ENCODE data around the gene UNC80. TPM values are rescaled to one million over a fixed set of nuclear protein-coding genes. Genes with fewer than 3 reads are reported as not detected.

Gene UNC80
- total RNA-seq, 1 experiment from 2014 or later: 0.48 TPM

DNA sequence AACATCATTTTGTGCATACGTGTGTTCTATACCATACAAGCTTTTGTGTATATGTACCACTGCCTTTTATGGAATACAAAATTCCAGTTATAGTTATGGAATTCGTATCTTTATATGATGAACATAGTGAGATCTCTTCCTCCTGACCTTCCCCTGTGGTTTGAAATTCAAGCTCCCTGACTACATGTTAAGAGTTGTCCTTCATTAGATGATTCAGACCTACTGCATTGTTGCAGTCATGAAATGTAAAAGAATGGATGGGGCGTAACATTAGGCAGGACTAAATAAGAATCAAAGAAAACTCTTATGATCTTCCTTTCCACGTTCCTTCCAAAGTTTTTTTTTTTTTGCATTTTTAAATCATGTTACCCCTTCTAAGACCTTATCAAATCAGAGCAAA lies 107.1 kb downstream of the UNC80 start (continued):
- TF ChIP-seq PRDM15 (CRISPR knock-in tag; IDR thresholded peaks at IDR 0.05) (no peak), EMX1 (CRISPR knock-in tag; IDR thresholded peaks at IDR 0.05) (no peak), ZSCAN18 (CRISPR knock-in tag; IDR thresholded peaks at IDR 0.05) (no peak), TEAD4 (CRISPR knock-in tag; IDR thresholded peaks at IDR 0.05) (no peak)

DNA sequence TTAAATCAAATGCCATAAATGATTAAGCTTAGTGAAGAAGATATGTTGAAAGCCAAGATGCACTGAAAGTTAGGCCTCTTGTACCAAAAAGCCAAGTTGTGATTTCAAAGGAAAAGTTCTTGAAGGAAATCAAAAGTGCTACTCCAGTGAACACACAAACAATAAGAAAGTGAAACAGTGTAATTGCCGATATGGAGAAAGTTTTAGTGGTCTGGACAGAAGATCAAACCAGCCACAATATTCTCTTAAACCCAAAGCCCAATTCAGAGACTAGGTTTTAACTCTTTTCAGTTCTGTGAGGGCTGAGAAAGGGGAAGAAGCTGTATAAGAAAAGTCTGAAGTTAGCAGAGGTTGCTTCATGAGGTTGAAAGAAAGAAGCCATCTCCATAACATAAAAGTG lies 129.0 kb downstream of the UNC80 start:
- Mint-ChIP-seq H3K4me1 (peaks cover 4% of the 10 kb centered on the region; the same call in 1 of the 2 replicates), H3K4me3 (no peak overlapping the region), H3K27ac (no peak overlapping the region), H3K27me3 (ENCODE audit: low read depth) (no peaks in the 10 kb centered on the region; the same call in 1 of the 2 replicates), H3K9me3 (peaks cover 22% of the 10 kb centered on the region), H3K36me3 (peaks cover 4% of the 10 kb centered on the region; the same call in 1 of the 2 replicates)
- ATAC-seq (no peak), DNase-seq (ENCODE audit: low spot score) (no peak)
- ChIA-PET CTCF (no interaction called here), POLR2A (no interaction called here)
- TF ChIP-seq ZNF121 (CRISPR knock-in tag; IDR thresholded peaks at IDR 0.05) (no peak), ETV6 (CRISPR knock-in tag; IDR thresholded peaks at IDR 0.05) (no peak), CDX4 (CRISPR knock-in tag; IDR thresholded peaks at IDR 0.05; ENCODE audit: borderline replicate concordance) (no peak), AFF4 (CRISPR knock-in tag; IDR thresholded peaks at IDR 0.05; ENCODE audit: borderline replicate concordance) (no peak), KAT7 (CRISPR knock-in tag; IDR thresholded peaks at IDR 0.05; ENCODE audit: borderline replicate concordance) (no peak), PREB (CRISPR knock-in tag; IDR thresholded peaks at IDR 0.05; ENCODE audit: borderline replicate concordance) (no peak), ZNF138 (CRISPR knock-in tag; conservative IDR thresholded peaks at IDR 0.05) (no peak), ZMAT4 (CRISPR knock-in tag; IDR thresholded peaks at IDR 0.05) (no peak), ZBTB21 (CRISPR knock-in tag; IDR thresholded peaks at IDR 0.05; ENCODE audit: borderline replicate concordance) (no peak), GTF2I (CRISPR knock-in tag; conservative IDR thresholded peaks at IDR 0.05) (no peak)
- TF ChIP-seq, protein P1, sequence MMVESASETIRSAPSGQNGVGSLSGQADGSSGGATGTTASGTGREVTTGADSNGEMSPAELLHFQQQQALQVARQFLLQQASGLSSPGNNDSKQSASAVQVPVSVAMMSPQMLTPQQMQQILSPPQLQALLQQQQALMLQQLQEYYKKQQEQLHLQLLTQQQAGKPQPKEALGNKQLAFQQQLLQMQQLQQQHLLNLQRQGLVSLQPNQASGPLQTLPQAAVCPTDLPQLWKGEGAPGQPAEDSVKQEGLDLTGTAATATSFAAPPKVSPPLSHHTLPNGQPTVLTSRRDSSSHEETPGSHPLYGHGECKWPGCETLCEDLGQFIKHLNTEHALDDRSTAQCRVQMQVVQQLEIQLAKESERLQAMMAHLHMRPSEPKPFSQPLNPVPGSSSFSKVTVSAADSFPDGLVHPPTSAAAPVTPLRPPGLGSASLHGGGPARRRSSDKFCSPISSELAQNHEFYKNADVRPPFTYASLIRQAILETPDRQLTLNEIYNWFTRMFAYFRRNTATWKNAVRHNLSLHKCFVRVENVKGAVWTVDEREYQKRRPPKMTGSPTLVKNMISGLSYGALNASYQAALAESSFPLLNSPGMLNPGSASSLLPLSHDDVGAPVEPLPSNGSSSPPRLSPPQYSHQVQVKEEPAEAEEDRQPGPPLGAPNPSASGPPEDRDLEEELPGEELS (CRISPR knock-in tag; IDR thresholded peaks at IDR 0.05): no peak

Measured in WTC11 (cell line).